Measurements from ENCODE around the gene PITX1. TPM values are rescaled to one million over a fixed set of nuclear protein-coding genes. Genes with fewer than 3 reads are reported as not detected.

Gene PITX1
- 0.12 and 0.68 TPM in 2 replicates for total RNA-seq (ENCODE audit: low replicate concordance)

GRCh38 chr5:135033901-135034235 is at the start of gene PITX1:
Gene PITX1, minus strand, starts transcription at chr5:135034228. Its CDS starts 347 bp downstream, at chr5:135033881.

Other genes with a start within 250 kb of the PITX1 start
- gene C5orf24, start 188.3 kb downstream of the PITX1 start, total RNA-seq (ENCODE audit: low replicate concordance), result 13.8 and 36.5 TPM in 2 replicates
- gene TXNDC15, start 159.9 kb downstream of the PITX1 start, total RNA-seq (ENCODE audit: low replicate concordance), result 78.2 and 304 TPM in 2 replicates
- gene PCBD2, start 129.1 kb downstream of the PITX1 start, total RNA-seq (ENCODE audit: low replicate concordance), result 2.2 and 3.6 TPM in 2 replicates
- gene CATSPER3, start 66.3 kb downstream of the PITX1 start, total RNA-seq (ENCODE audit: low replicate concordance), result 0.08 TPM in 1 of 2 replicates, not detected in the other

All from smooth muscle cell of the coronary artery (primary cell).